DMS53 treated with DMSO at 0.1 percent for 48 hours (cell line): Measurements from ENCODE around the gene STX18.
"Not testable (repeated sequence)": the region's sequence is repeated elsewhere in the genome, so short reads cannot be mapped to it uniquely, and the experiment has no call there.

Experiments
- DNase-seq: peaks from one replicate; lab custom pipeline; 2025; ENCODE audit not compliant: unreplicated experiment; lab: John Stamatoyannopoulos, UW

STX18 gene

DNA sequence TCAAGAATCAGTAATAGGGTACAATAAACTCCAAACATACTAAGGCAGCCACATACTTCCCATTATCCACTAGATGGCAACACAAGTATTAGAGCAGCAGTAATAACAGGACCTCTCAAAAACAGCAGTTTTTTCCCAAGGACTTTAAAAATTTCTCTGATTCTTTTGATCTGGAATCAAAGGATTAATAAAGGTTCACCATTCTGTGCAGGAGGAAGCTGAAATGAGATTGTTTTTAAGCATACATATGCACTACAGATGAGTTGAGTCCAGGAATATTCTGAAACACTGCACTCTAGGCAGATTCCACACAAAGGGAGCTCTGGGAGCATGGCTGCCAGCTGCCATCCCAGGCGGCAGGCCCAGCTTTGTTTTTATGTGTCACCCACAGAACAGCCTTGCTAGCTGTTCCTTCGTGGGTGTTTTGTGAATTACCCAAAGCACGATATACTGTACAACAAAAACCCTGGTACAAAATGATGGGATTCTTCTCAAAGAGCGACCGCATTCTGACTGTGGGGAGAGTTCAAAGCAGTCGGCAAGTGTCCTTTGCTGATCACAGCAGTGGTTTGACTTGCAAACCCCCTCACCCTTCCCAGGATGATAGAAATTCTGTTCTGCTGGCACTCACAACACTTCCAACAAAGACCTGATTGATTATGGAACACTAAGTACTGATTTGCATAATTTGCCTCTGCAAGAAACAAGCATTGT, 61.0 kb downstream of the STX18 start:
- no peak for DNase-seq

- DNase-seq, result no peak
Observed at GRCh38 chr4:4480205-4480604, 61.6 kb downstream of the STX18 start.

- DNase-seq, result no peak
Observed at GRCh38 chr4:4479366-4479765, 62.5 kb downstream of the STX18 start.

DNA sequence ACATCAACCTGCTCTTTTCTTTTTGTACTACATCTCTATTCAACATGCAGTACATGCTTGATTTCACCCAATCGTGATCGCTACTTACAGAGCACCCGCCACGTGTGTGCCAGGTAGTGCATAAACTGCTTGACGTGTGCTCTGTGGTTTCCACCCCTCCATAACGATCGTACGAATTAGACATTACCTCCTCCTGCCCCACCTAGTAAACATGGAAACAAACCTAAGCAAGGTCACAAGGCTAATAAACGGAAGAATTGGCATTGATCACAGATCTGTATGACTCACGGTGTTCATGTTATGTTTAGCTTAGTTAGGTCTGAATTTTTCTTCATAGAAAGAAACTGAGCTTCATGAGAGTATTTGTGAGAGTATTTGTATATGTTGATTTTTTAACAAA, 64.1 kb downstream of the STX18 start:
- no peak for DNase-seq

- no peak for DNase-seq
Observed at GRCh38 chr4:4477391-4477790, 64.5 kb downstream of the STX18 start.

- DNase-seq, result no peak
Observed at GRCh38 chr4:4474476-4474875, 67.4 kb downstream of the STX18 start.

DNA sequence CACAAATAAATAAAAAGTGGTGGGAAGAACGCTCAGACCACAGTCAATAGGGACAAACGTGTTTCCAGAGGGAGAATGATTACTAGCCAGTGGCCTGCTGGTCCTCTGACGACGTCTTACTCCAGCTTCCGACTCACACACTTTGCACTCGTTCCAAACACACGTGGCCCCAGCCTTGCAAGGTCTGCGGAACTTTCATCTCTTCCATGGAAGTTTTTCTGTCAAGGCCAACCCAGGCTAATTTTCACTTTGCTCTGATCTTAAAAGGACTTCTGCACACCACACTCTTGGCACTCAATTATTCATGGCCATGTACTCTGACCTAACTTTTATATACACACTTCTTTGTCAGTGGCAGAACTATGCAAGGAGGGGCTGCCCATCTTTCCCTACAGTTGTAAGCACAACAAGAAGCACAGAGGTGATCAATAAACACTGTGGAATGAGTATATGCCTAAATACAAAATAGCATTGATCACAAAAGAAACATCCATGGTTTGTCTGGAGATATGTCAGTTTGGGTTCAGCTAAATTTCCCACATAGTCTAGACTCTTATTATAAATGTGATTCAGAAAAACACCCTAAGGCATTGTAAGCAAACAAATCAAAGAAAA, 69.4 kb downstream of the STX18 start:
- DNase-seq, result no peak

GRCh38 chr4:4471195-4471594, 70.7 kb downstream of the STX18 start:
- DNase-seq, result no peak

DNA sequence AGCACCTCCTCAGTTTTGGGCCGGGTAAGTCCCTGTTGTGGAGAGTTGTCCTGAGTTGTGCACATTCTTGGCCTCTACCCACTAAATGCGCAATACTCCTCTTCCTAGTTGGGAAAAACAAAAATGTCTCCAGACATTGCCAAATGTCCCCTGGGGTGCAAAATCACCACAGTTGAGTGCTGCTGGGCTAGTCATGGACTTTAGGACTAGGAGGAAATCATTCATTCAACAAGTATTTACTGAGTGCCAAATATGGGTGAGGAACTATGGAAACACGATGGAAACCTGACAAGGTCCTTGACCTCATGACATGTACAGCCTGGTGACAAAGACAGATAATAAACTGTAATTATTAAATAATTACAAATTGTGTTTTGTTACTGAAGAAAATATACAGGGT, 71.6 kb downstream of the STX18 start:
- no peak for DNase-seq

- not testable (repeated sequence) for DNase-seq
Observed at GRCh38 chr4:4465238-4465637, 76.6 kb downstream of the STX18 start.

DNA sequence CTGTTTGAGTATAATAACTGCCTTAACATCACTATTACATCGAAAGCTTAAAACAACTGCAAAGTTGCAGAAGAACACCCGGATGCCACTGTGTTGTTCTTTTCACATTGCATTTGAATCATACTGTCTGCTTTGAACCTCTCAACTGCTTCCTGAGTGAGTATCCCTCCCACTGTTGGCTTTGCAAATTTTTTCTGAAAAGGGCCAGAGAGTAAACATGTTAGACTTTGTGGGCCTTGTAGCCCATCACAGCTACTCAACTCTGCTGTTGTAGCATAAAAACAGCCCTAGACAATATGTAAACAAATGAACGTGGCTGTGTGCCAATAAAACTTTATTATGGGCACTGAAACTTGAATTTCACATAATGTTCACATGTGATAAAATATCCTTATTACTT, 78.9 kb downstream of the STX18 start:
- DNase-seq, result no peak

- DNase-seq, result no peak
Observed at GRCh38 chr4:4461850-4462249, 80.0 kb downstream of the STX18 start.

GRCh38 chr4:4461178-4461577, 80.7 kb downstream of the STX18 start:
- DNase-seq, result no peak

DNA sequence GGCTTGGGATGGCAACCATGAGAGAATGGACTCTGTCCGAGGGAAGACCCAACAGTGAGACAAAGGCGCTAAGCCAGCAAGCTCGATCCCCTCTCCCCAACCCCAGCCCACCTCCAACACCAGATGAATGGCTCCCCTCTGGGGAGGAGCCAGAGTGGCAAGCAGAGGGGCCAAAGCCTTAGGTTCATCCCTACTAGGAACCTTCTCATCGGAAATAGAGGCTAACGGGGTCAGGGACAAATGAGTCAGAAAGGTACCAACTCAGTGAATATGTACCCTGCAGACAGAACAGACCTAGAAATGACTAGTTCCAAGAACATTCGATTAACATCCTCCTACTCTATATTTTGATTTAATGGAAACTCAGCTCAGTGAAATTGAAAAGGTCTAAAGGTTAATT, 81.1 kb downstream of the STX18 start:
- no peak for DNase-seq

DNA sequence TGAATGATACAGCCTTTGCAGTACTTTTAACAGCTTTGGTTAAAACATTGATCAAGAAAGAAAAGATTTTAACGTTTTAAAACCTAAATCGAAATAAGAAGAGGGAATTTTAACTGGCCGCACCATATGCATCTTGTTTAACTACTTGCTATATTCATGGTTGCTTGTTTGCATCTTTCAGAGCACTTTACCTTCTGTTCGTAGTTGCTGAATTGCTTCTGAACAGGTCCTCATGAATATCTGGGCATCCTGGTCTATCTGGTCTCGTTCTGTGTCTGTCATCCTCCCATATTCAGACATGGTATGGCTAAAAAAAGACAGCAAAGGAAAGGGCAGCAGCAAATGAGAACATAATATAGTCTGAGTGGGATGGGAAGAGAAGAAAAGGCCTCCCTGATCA, 82.7 kb downstream of the STX18 start:
- DNase-seq, result no peak

GRCh38 chr4:4457803-4458553, 83.9 kb downstream of the STX18 start:
- DNase-seq, result no peak

DNA sequence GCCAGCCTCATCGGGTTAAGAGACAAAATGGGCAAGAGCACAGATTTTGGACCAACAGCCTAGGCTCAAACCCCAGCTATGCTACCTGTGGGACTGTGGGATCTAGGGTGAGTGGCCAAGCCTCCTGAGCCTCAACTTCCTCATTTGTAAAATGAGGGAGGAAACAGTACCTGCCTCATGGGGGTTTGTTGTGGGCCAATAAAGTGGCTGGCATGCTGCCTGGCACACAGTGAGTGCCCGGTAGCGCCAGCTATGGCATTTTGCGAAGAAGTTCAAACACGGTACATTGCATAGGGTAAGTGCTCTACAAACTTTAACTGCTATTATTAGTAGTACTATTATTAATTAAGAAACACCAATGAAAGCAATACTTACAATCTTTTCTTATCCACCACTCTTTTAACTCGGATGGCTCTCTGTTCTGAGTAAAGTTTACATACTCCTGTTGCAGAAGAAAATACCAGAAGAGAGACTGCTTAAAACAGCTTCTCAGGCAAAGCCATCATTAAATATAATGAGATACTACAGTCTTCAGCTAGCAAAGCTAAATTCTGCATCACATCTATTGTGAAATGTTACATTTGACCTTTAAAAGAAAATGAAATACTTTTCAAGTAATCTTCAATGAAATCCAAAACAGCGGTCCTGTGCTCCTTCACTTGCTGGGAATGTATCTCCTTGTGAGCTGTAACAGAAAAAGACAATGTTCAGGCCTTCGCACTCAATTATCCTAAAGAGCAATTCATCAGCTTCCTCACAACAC, 84.9 kb downstream of the STX18 start:
- DNase-seq, result no peak

GRCh38 chr4:4456351-4456750, 85.5 kb downstream of the STX18 start:
- no peak for DNase-seq

GRCh38 chr4:4455210-4455865, 86.5 kb downstream of the STX18 start:
- no peak for DNase-seq

DNA sequence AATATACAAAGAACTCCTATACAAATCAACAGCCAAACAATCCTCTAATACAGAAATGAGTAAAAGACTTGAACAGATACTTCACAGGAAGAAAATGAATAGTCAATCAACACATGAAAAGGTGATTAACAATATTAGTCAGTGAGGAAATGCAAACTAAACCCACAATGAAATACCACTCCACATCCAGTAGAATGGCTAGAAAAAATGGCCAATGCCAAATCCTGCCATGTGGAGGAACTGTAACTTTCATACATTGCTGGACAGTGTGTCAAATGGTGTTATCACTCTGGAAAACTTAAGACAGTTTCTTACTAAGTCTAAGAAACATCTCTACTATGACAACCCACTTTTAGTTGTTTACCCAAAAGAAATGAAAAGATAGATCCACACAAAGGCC, 95.4 kb downstream of the STX18 start:
- DNase-seq, result no peak

DNA sequence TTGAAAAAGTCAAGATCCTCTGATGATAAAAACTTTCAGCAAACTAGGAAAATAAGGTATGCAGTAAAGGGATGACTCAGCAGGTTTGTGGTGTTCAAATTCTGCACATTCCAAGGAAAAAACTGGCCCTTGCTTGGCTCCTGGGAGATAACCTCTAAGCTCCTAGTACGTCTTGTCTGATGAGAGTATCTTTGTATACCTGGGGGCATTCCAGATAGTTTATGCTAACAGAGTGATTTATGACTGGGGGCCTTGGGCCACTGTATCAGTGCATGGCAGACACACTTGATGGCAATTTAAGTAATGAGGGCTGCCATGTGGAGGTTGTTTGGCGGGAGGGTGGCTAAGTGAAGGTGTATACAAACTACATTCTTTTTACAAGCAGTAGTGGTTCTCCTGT, 98.0 kb downstream of the STX18 start:
- DNase-seq, result no peak
